ENCODE results near the gene PEAR1.

PEAR1 gene

DNA sequence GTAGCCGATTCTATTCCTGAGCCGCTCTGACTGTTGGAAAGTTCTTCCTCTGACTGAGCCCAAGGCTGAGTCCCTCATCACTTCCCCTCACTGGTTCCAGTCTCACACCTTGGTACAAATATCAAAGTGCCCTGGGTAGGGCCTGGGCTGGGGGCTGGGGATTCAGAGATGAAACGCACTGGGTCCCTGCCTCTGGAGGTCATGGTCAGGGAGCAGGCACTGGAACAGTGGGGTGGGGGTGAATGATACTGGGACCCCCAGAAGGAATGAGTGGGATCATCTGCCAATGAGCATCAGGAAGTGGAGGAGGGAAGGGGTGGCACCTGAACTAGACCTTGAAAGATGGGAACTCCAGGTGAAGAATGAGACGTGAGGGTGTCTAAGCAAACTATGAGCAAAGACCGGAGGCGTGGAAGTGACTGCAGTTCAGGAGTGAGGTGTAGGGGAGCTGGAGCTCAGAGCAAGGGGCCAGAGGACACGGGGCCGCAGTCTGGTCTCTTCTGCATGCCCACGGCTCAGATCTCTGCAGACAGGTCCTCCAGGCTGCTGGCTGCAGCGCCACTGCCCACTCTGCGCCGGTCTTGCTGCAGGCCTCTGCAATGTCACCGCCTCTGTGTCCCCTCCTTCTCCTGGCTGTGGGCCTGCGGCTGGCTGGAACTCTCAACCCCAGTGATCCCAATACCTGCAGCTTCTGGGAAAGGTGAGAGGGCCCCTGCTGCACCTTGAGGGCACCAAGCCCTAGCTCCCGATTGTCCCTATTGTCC is 10.0 kb downstream of the PEAR1 start:
- DNase-seq = no peak

- DNase-seq = no peak
These were observed 10.9 kb downstream of the PEAR1 start for GRCh38 chr1:156904187-156904959.

GRCh38 chr1:156905176-156905575 is 11.7 kb downstream of the PEAR1 start:
- no peak for DNase-seq

- no peak for DNase-seq
These were observed 12.1 kb downstream of the PEAR1 start for GRCh38 chr1:156905651-156906050.

GRCh38 chr1:156906206-156906906 is 12.8 kb downstream of the PEAR1 start:
- DNase-seq = no peak

GRCh38 chr1:156908541-156908940 is 15.0 kb downstream of the PEAR1 start:
- DNase-seq = no peak

GRCh38 chr1:156908955-156909354 is 15.4 kb downstream of the PEAR1 start:
- DNase-seq = no peak

- DNase-seq = no peak
These were observed 16.2 kb downstream of the PEAR1 start for GRCh38 chr1:156909671-156910070.

GRCh38 chr1:156910309-156910782 is 16.8 kb downstream of the PEAR1 start:
- DNase-seq = peak; percentile 25

DNA sequence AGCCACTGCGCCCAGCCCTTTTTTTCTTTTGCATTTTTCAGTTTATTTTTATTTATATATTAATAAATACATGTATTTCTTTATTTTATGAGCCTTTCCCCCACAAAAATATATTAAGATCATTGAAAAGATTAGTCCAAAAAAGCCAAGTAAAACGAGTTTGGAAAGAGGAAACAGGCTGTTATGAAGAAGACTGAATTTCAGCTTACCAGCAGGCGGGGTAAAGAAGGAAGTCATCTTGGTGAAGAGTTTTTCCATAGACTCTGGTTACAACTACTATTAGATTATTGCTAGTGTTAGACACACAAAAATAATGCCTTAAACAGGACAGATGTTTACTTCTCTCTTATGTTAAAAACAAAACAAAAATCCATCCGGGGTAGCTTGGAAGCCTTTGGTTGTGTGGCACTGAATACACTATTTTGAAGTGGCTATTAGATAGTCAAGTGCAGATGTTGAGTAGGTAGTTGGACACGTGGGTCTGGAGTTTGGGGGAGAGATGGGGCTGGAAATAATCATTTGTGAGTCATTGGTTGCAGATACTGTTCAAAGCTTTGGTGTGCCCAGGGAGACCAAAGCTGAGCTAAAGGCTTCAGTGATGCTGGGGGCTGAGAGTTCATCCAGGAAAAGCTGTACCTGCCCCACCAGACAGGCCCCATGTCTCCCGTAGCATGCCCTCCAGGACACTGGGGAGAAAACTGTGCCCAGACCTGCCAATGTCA is 18.2 kb downstream of the PEAR1 start:
- peak; percentile 22 for DNase-seq

- no peak for DNase-seq
These were observed 18.8 kb downstream of the PEAR1 start for GRCh38 chr1:156912310-156912709.

DNA sequence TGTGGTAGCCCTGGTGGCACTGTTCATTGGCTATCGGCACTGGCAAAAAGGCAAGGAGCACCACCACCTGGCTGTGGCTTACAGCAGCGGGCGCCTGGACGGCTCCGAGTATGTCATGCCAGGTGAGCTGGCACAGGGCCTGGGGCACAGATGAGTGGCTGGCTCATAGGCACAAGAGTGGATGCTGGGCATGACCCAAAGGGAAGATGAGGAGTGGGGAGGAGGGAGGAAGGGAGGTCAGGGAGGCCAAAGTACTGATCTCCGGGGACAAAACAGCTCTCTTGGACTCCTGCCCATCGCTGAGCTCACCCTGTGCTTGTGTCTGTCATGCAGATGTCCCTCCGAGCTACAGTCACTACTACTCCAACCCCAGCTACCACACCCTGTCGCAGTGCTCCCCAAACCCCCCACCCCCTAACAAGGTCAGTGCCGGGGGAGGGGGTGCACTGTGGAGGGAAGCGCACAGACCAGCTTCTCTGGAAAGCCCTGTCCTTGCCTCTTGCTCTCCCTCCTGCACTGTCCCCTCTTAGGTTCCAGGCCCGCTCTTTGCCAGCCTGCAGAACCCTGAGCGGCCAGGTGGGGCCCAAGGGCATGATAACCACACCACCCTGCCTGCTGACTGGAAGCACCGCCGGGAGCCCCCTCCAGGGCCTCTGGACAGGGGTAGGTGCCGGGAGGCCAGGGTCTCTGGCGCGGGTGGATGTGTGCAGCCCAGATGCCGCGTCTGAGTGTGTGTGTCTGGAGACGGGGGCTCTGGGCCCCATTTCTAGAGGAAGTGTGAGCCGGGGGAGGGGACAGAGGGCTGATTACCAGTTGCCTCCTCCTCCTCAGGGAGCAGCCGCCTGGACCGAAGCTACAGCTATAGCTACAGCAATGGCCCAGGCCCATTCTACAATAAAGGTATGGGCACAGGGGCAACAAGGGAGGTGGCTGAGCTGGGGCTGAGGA is 19.6 kb downstream of the PEAR1 start:
- peak; percentile 50 for DNase-seq

DNA sequence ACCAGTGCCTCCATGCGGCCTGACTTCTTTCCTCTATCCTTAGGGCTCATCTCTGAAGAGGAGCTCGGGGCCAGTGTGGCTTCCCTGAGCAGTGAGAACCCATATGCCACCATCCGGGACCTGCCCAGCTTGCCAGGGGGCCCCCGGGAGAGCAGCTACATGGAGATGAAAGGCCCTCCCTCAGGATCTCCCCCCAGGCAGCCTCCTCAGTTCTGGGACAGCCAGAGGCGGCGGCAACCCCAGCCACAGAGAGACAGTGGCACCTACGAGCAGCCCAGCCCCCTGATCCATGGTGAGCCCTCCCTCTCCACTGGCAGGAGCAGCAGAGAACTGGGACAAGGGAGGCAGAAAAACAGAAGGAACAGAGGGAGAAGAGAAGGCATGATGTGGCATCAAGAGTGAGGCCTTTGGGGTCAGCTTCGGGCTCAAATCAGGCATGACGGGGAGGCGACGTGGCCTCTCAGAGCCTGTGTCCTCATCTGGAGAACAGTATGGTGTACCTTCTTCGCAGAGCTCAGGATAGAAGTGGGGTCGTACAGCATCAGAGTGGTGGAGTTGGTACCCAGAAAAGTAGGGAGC is 20.4 kb downstream of the PEAR1 start:
- DNase-seq = no peak

DNA sequence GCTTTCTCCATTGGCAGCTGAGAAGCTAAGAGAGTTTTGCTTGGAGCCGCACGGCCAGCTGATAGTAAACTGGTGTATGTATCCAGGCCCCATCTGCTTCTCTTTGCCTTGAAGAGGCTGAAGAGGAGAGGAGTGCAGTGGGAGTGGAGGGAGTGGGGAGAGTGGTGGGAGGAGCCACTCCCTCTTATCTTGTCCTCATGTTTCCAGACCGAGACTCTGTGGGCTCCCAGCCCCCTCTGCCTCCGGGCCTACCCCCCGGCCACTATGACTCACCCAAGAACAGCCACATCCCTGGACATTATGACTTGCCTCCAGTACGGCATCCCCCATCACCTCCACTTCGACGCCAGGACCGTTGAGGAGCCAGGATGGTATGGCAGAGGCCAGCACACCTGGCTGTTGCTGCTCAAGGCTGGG is 20.9 kb downstream of the PEAR1 start:
- DNase-seq = no peak

- peak; percentile 44 for DNase-seq
These were observed 26.9 kb downstream of the PEAR1 start, which contains the start of gene LRRC71 for GRCh38 chr1:156920233-156921052. Gene LRRC71 (plus strand): TSS chr1:156920632. CDS start chr1:156920804, 172 bp downstream.

DNA sequence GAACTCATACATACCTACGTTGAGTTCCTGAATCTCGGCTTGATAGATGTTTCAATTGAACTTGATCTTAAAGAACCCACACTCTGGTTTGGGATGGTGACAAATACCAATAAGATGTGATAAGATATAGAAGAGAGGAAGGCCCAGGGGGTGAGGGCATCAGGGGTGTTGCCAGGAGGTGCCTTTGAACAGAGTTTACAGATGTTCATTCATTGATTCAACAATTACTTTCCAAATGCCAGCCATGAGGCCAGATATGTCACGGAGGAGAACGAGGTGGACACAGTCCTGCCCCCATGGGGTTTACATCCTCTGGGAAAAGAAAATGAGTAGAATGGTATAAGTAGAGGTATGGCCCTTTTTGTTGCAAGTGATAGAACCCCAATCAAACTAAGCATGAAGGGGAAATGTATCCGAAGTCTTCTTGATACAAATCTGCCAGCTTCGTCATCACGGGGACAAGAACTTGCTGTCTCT is 27.6 kb downstream of the PEAR1 start:
- no peak for DNase-seq

- DNase-seq = peak; percentile 16
These were observed 29.6 kb downstream of the PEAR1 start for GRCh38 chr1:156922986-156923669.

GRCh38 chr1:156923670-156924477 is 30.4 kb downstream of the PEAR1 start:
- DNase-seq = no peak

All from DMS153 (cell line).